ENCODE measurements around the gene TLE4.
A peak's percentile ranks its signal among the peaks of the same experiment; 100 is the strongest.
"Not testable (repeated sequence)": the region's sequence is repeated elsewhere in the genome, so short reads cannot be mapped to it uniquely, and the experiment has no call there.

The TLE4 gene

GRCh38 chr9:79744521-79744920 is 172.8 kb downstream of the TLE4 start:
- no peak for DNase-seq

GRCh38 chr9:79745752-79746336 is 174.1 kb downstream of the TLE4 start:
- no peak for DNase-seq

GRCh38 chr9:79751895-79752466 is 180.2 kb downstream of the TLE4 start:
- not testable (repeated sequence) for DNase-seq

GRCh38 chr9:79756414-79756813 is 184.6 kb downstream of the TLE4 start:
- DNase-seq: no peak

GRCh38 chr9:79757074-79757473 is 185.3 kb downstream of the TLE4 start:
- no peak for DNase-seq

- DNase-seq: peak; percentile 7 to 47 (median 26)
These were observed 186.3 kb downstream of the TLE4 start for GRCh38 chr9:79757881-79758669.

GRCh38 chr9:79759460-79759859 is 187.7 kb downstream of the TLE4 start:
- DNase-seq: peak; percentile 1 to 19 (median 4)

GRCh38 chr9:79762070-79762469 is 190.3 kb downstream of the TLE4 start:
- DNase-seq: no peak

GRCh38 chr9:79763671-79764285 is 192.0 kb downstream of the TLE4 start:
- DNase-seq: no peak

GRCh38 chr9:79764374-79764773 is 192.6 kb downstream of the TLE4 start:
- DNase-seq: no peak

- no peak for DNase-seq
These were observed 193.7 kb downstream of the TLE4 start for GRCh38 chr9:79765466-79765865.

GRCh38 chr9:79766091-79766490 is 194.3 kb downstream of the TLE4 start:
- no peak for DNase-seq

- DNase-seq: no peak
These were observed 196.4 kb downstream of the TLE4 start for GRCh38 chr9:79768194-79768593.

- DNase-seq: no peak
These were observed 197.9 kb downstream of the TLE4 start for GRCh38 chr9:79769476-79770275.

GRCh38 chr9:79774356-79774755 is 202.6 kb downstream of the TLE4 start:
- no peak for DNase-seq
